Measurements from ENCODE around the gene SLC49A4. TPM values are rescaled to one million over a fixed set of nuclear protein-coding genes. Genes with fewer than 3 reads are reported as not detected.

The SLC49A4 gene
- total RNA-seq, 1 donor, result 43.4 TPM

GRCh38 chr3:122828281-122828680 is 33.4 kb downstream of the SLC49A4 start:
- Histone ChIP-seq H3K27me3 (ENCODE audit: insufficient read depth, low read length) (no peaks in the 10 kb centered on the region), H3K4me1 (ENCODE audit: insufficient read depth, low read length) (no peaks in the 10 kb centered on the region), H3K4me3 (ENCODE audit: insufficient read depth, low read length) (no peak overlapping the region), H3K79me2 (ENCODE audit: insufficient read depth, low read length) (no peaks in the 10 kb centered on the region), H3K27ac (ENCODE audit: low read depth, low read length) (no peak overlapping the region), H3K9me3 (ENCODE audit: low read depth, low read length) (no peaks in the 10 kb centered on the region), H2AFZ (ENCODE audit: low read length) (no peak overlapping the region), H3K36me3 (ENCODE audit: insufficient read depth, low read length) (no peaks in the 10 kb centered on the region), H4K20me1 (ENCODE audit: insufficient read depth, low read length) (no peaks in the 10 kb centered on the region), H3K4me2 (ENCODE audit: insufficient read depth, low read length) (no peak overlapping the region)
- no peak for TF ChIP-seq CTCF (IDR thresholded peaks at IDR 0.05; ENCODE audit: extremely low read depth, low read depth, low read length)
- no peak for DNase-seq (ENCODE audit: insufficient read length, low spot score, missing footprints)

GRCh38 chr3:122835590-122835989 is 40.7 kb downstream of the SLC49A4 start:
- no peak for TF ChIP-seq CTCF (IDR thresholded peaks at IDR 0.05; ENCODE audit: extremely low read depth, low read depth, low read length)
- Histone ChIP-seq H3K4me1 (ENCODE audit: insufficient read depth, low read length) (no peaks in the 10 kb centered on the region), H3K4me2 (ENCODE audit: insufficient read depth, low read length) (no peak overlapping the region), H3K79me2 (ENCODE audit: insufficient read depth, low read length) (no peaks in the 10 kb centered on the region), H3K4me3 (ENCODE audit: insufficient read depth, low read length) (no peak overlapping the region), H3K27ac (ENCODE audit: low read depth, low read length) (no peak overlapping the region), H3K36me3 (ENCODE audit: insufficient read depth, low read length) (no peaks in the 10 kb centered on the region), H3K27me3 (ENCODE audit: insufficient read depth, low read length) (no peaks in the 10 kb centered on the region), H3K9me3 (ENCODE audit: low read depth, low read length) (no peaks in the 10 kb centered on the region), H2AFZ (ENCODE audit: low read length) (no peak overlapping the region), H4K20me1 (ENCODE audit: insufficient read depth, low read length) (no peaks in the 10 kb centered on the region)
- DNase-seq (ENCODE audit: insufficient read length, low spot score, missing footprints), result no peak

- Histone ChIP-seq H3K4me3 (ENCODE audit: insufficient read depth, low read length) (no peak overlapping the region), H3K36me3 (ENCODE audit: insufficient read depth, low read length) (no peaks in the 10 kb centered on the region), H3K9me3 (ENCODE audit: low read depth, low read length) (no peaks in the 10 kb centered on the region), H3K27ac (ENCODE audit: low read depth, low read length) (no peak overlapping the region), H2AFZ (ENCODE audit: low read length) (no peak overlapping the region), H3K4me2 (ENCODE audit: insufficient read depth, low read length) (no peak overlapping the region), H3K27me3 (ENCODE audit: insufficient read depth, low read length) (no peaks in the 10 kb centered on the region), H3K79me2 (ENCODE audit: insufficient read depth, low read length) (no peaks in the 10 kb centered on the region), H3K4me1 (ENCODE audit: insufficient read depth, low read length) (no peaks in the 10 kb centered on the region), H4K20me1 (ENCODE audit: insufficient read depth, low read length) (no peaks in the 10 kb centered on the region)
- no peak for DNase-seq (ENCODE audit: insufficient read length, low spot score, missing footprints)
- no peak for TF ChIP-seq CTCF (IDR thresholded peaks at IDR 0.05; ENCODE audit: extremely low read depth, low read depth, low read length)
Observed at GRCh38 chr3:122843604-122844003, 48.7 kb downstream of the SLC49A4 start.

GRCh38 chr3:122857019-122857418 is 62.1 kb downstream of the SLC49A4 start:
- H2AFZ ChIP-seq (ENCODE audit: low read length), result no peak overlapping the region
- peaks cover 11% of the 10 kb centered on the region for H3K4me1 ChIP-seq (ENCODE audit: insufficient read depth, low read length)
- no peaks in the 10 kb centered on the region for H3K36me3 ChIP-seq (ENCODE audit: insufficient read depth, low read length)
- no peaks in the 10 kb centered on the region for H3K27me3 ChIP-seq (ENCODE audit: insufficient read depth, low read length)
- H3K79me2 ChIP-seq (ENCODE audit: insufficient read depth, low read length), result no peaks in the 10 kb centered on the region
- no peaks in the 10 kb centered on the region for H4K20me1 ChIP-seq (ENCODE audit: insufficient read depth, low read length)
- no peak for TF ChIP-seq CTCF (IDR thresholded peaks at IDR 0.05; ENCODE audit: extremely low read depth, low read depth, low read length)
- peak; percentile 3 for DNase-seq (ENCODE audit: insufficient read length, low spot score, missing footprints)
- no peak overlapping the region for H3K4me3 ChIP-seq (ENCODE audit: insufficient read depth, low read length)
- H3K27ac ChIP-seq (ENCODE audit: low read depth, low read length), result no peak overlapping the region
- H3K9me3 ChIP-seq (ENCODE audit: low read depth, low read length), result no peaks in the 10 kb centered on the region
- peak overlapping the region; percentile 28 for H3K4me2 ChIP-seq (ENCODE audit: insufficient read depth, low read length)

All from osteoblast (primary cell).